Measurements from ENCODE around the gene NACAD. TPM values are rescaled to one million over a fixed set of nuclear protein-coding genes. Genes with fewer than 3 reads are reported as not detected.

NACAD gene
- total RNA-seq, 2 experiments from 2014 or later = 0.08 to 0.14 TPM

DNA sequence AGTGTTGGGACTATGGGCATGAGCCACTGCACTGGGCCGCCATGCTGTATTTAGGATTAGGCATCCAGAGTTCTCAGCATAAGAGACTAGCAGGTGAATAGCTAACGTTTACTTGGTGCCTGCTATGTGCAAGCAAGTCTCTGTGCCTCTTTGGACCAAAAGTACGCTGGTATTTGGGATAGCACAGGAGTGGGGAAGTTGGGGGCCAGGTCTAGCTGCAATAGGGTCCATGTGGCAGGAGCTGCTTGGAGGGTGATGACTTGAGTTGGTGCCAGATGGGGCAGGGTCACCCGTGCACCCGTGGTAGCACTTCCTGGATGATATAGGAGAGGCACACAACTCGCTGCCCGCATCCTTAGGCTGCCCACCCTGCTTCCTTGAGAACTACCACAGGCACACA lies 22.4 kb downstream of the NACAD start:
- ChIA-PET POLR2A (interaction anchor here (0.7 to 2.0 kb wide), 2 partner anchors 92 to 184 kb away, joined by 4 to 5 read pairs; no protein-coding TSS in a partner anchor), CTCF (interaction anchor here (0.6 to 1.5 kb wide), 2 partner anchors 93 to 330 kb away, joined by 3 to 4 read pairs; no protein-coding TSS in a partner anchor)
- Mint-ChIP-seq H3K9me3 (no peaks in the 10 kb centered on the region), H3K27ac (peak overlapping the region; percentile 55), H3K36me3 (ENCODE audit: low read depth) (peaks cover 97% of the 10 kb centered on the region), H3K27me3 (no peaks in the 10 kb centered on the region), H3K4me3 (no peak overlapping the region), H3K4me1 (ENCODE audit: low read depth) (peaks cover 40% of the 10 kb centered on the region)
- DNase-seq = no peak
- no peaks in the 10 kb centered on the region for H3K27me3 ChIP-seq (ENCODE audit: control insufficient read depth in 1 of 2, insufficient read depth in 2 of 2, low read length in 2 of 2)
- no peak overlapping the region for H3K4me3 ChIP-seq (ENCODE audit: low read length)
- H3K9me3 ChIP-seq (ENCODE audit: control insufficient read depth in 1 of 2, insufficient read depth in 1 of 2, low read length in 2 of 2) = no peaks in the 10 kb centered on the region
- ATAC-seq (ENCODE audit: poor library complexity) = no peak
- peaks cover 42% of the 10 kb centered on the region for H3K4me1 ChIP-seq (ENCODE audit: insufficient read depth, low read length)
- intact Hi-C loops (cut with DNase I, micrococcal nuclease) = no loop called here
- no peak overlapping the region for H3K27ac ChIP-seq (ENCODE audit: low read depth in 1 of 2, low read length in 2 of 2)
- TF ChIP-seq, protein P1, sequence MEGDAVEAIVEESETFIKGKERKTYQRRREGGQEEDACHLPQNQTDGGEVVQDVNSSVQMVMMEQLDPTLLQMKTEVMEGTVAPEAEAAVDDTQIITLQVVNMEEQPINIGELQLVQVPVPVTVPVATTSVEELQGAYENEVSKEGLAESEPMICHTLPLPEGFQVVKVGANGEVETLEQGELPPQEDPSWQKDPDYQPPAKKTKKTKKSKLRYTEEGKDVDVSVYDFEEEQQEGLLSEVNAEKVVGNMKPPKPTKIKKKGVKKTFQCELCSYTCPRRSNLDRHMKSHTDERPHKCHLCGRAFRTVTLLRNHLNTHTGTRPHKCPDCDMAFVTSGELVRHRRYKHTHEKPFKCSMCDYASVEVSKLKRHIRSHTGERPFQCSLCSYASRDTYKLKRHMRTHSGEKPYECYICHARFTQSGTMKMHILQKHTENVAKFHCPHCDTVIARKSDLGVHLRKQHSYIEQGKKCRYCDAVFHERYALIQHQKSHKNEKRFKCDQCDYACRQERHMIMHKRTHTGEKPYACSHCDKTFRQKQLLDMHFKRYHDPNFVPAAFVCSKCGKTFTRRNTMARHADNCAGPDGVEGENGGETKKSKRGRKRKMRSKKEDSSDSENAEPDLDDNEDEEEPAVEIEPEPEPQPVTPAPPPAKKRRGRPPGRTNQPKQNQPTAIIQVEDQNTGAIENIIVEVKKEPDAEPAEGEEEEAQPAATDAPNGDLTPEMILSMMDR (IDR thresholded peaks at IDR 0.05) = no peak
- peaks cover 99% of the 10 kb centered on the region for H3K36me3 ChIP-seq (ENCODE audit: insufficient read depth, low read length)

DNA sequence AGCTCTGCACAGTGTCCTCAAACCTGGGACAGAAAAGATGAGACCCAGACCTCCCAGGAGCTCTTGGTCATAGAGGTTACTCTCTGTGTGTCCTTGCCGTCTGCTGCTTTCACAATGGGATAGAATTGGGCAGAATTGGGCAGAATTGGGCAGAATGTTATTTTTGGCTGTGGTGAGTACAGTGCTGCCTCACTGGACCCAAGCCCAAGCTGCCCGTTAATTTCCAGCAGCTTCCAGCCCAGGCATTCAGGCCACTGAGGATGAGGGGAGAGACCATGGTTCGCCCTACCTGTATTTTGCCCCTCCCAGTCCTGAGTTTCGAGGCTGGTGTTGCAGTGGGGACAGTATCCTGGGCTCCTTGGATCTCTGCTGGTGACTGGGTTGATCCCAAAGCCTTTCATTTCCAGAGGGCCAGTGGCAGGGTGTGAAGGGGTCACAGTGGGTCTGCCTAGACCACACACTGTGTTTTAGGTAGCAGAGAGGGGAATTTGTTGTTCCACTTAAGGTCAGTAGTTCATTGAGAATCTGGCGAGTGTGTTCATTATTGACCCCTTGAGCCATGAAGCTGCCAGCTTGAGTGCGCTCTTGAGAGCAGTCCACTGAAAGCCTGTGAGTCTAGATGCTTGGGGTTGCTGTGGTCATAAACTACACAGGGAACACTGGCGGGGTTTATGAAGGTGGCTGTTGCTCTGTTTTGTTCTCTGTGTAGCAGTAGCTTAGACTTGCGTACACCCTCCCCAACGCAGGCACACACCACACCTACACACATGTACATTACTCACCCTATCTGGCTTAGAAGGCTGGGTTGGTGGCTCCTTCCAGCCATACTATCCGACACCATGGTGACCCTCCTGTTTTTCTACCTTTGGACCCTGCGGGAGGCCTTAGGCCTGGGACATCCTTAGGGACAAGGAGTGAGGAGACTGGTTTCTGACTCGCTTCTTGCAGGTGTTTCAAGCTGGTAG lies 23.5 kb downstream of the NACAD start:
- Mint-ChIP-seq H3K36me3 (ENCODE audit: low read depth) (peaks cover 96% of the 10 kb centered on the region), H3K27ac (peak overlapping the region; percentile 58), H3K4me3 (no peak overlapping the region), H3K4me1 (ENCODE audit: low read depth) (peaks cover 50% of the 10 kb centered on the region), H3K9me3 (no peaks in the 10 kb centered on the region), H3K27me3 (no peaks in the 10 kb centered on the region)
- Histone ChIP-seq H3K27ac (ENCODE audit: low read depth in 1 of 2, low read length in 2 of 2) (no peak overlapping the region), H3K9me3 (ENCODE audit: control insufficient read depth in 1 of 2, insufficient read depth in 1 of 2, low read length in 2 of 2) (no peaks in the 10 kb centered on the region), H3K27me3 (ENCODE audit: control insufficient read depth in 1 of 2, insufficient read depth in 2 of 2, low read length in 2 of 2) (no peaks in the 10 kb centered on the region), H3K4me3 (ENCODE audit: low read length) (no peak overlapping the region), H3K36me3 (ENCODE audit: insufficient read depth, low read length) (peaks cover 97% of the 10 kb centered on the region), H3K4me1 (ENCODE audit: insufficient read depth, low read length) (peaks cover 49% of the 10 kb centered on the region)
- POLR2A ChIA-PET = interaction anchor here (1.3 to 2.0 kb wide), 2 partner anchors 38 to 91 kb away, joined by 3 to 5 read pairs; no protein-coding TSS in a partner anchor
- CTCF ChIA-PET = interaction anchor here (1.5 kb wide), 1 partner anchor 92 kb away, joined by 4 read pairs; no protein-coding TSS in a partner anchor
- no peak for ATAC-seq (ENCODE audit: poor library complexity)
- intact Hi-C loops (cut with DNase I, micrococcal nuclease) = no loop called here
- DNase-seq = no peak
- TF ChIP-seq, protein P1 (IDR thresholded peaks at IDR 0.05) = no peak

DNA sequence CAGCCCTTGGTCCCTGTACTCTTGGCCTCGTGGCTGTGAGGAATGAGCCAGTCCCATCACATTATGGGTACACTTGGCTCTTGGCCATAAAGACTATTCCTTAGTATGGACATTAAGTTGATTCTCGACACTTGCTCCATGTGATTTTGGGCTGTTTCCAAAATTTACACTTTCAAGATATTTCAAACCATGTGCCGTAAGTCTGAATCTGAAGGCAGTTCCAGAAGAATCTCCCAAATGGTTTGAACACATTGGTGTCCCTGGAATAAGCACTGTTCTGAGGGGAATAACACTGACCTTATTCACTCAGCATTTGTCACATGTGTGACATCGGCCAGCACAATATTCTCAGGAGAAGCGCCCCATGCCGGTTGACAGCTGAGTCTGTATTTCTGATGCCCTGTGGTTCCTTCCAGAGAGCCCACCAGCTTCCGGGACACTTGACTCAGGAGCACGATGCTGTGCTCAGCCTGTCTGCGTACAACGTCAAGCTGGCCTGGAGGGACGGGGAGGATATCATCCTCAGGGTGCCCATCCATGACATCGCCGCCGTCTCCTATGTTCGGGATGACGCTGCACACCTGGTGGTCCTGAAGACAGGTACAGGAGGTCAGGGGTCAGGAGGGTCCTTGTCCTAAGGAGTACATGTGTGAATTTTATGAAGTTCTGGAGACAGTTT lies 24.6 kb downstream of the NACAD start:
- peaks cover 89% of the 10 kb centered on the region for H3K36me3 ChIP-seq (ENCODE audit: insufficient read depth, low read length)
- Mint-ChIP-seq H3K9me3 (no peaks in the 10 kb centered on the region), H3K36me3 (ENCODE audit: low read depth) (peaks cover 96% of the 10 kb centered on the region), H3K27me3 (no peaks in the 10 kb centered on the region), H3K4me1 (ENCODE audit: low read depth) (peaks cover 59% of the 10 kb centered on the region), H3K27ac (peak overlapping the region; percentile 47), H3K4me3 (no peak overlapping the region)
- no peaks in the 10 kb centered on the region for H3K9me3 ChIP-seq (ENCODE audit: control insufficient read depth in 1 of 2, insufficient read depth in 1 of 2, low read length in 2 of 2)
- peaks cover 53% of the 10 kb centered on the region for H3K4me1 ChIP-seq (ENCODE audit: insufficient read depth, low read length)
- TF ChIP-seq, protein P1 (IDR thresholded peaks at IDR 0.05) = no peak
- no peak overlapping the region for H3K4me3 ChIP-seq (ENCODE audit: low read length)
- H3K27me3 ChIP-seq (ENCODE audit: control insufficient read depth in 1 of 2, insufficient read depth in 2 of 2, low read length in 2 of 2) = no peaks in the 10 kb centered on the region
- ATAC-seq (ENCODE audit: poor library complexity) (no peak), DNase-seq (no peak)
- CTCF ChIA-PET = interaction anchor here (1.1 kb wide), 1 partner anchor 72 kb away, joined by 3 read pairs; no protein-coding TSS in a partner anchor
- POLR2A ChIA-PET = interaction anchor here (1.3 to 2.0 kb wide), 2 partner anchors 36 to 90 kb away, joined by 3 to 5 read pairs; no protein-coding TSS in a partner anchor
- intact Hi-C loops (cut with DNase I, micrococcal nuclease) = no loop called here
- H3K27ac ChIP-seq (ENCODE audit: low read depth in 1 of 2, low read length in 2 of 2) = no peak overlapping the region
